GM13976 (cell line): Measurements from ENCODE around the gene RHBDL1.
A peak's percentile ranks its signal among the peaks of the same experiment; 100 is the strongest.

ENCODE experiments used
- DNase-seq: peaks from one replicate; pipeline ENCODE4 v3.0.0; 2012; ENCODE audit warnings: low spot score
- in situ Hi-C: fragments of 300-500 bp; cut with MboI; formaldehyde crosslinking; loops from one replicate; pipeline ENCODE4 v1.12.0; 2022; ENCODE audit warnings: low sequenced_read_pairs, mixed read lengths, inconsistent platforms; ENCODE audit not compliant: unreplicated experiment
- TF ChIP-seq, protein P1 (sequence below): IDR thresholded peaks from 2 replicates; pipeline ENCODE4 v1.5.1; 2012; ENCODE audit warnings: borderline replicate concordance, mild to moderate bottlenecking; ENCODE audit not compliant: insufficient read depth; ENCODE audit errors: extremely low read depth, missing control alignments, control extremely low read depth

The RHBDL1 gene

GRCh38 chr16:637081-638018, 38.1 kb upstream of the RHBDL1 start:
- DNase-seq = peak; percentile 100
- in situ Hi-C loops = no loop called here
- TF ChIP-seq, protein P1, sequence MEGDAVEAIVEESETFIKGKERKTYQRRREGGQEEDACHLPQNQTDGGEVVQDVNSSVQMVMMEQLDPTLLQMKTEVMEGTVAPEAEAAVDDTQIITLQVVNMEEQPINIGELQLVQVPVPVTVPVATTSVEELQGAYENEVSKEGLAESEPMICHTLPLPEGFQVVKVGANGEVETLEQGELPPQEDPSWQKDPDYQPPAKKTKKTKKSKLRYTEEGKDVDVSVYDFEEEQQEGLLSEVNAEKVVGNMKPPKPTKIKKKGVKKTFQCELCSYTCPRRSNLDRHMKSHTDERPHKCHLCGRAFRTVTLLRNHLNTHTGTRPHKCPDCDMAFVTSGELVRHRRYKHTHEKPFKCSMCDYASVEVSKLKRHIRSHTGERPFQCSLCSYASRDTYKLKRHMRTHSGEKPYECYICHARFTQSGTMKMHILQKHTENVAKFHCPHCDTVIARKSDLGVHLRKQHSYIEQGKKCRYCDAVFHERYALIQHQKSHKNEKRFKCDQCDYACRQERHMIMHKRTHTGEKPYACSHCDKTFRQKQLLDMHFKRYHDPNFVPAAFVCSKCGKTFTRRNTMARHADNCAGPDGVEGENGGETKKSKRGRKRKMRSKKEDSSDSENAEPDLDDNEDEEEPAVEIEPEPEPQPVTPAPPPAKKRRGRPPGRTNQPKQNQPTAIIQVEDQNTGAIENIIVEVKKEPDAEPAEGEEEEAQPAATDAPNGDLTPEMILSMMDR = no peak

GRCh38 chr16:638034-638543, 37.4 kb upstream of the RHBDL1 start:
- DNase-seq = no peak
- TF ChIP-seq, protein P1 = no peak
- in situ Hi-C loops = no loop called here

- in situ Hi-C loops = no loop called here
- TF ChIP-seq, protein P1 = no peak
- DNase-seq = no peak
These were observed 36.6 kb upstream of the RHBDL1 start for GRCh38 chr16:638836-639235.

GRCh38 chr16:640614-641013, 34.9 kb upstream of the RHBDL1 start:
- TF ChIP-seq, protein P1 = no peak
- DNase-seq = no peak
- in situ Hi-C loops = no loop called here

DNA sequence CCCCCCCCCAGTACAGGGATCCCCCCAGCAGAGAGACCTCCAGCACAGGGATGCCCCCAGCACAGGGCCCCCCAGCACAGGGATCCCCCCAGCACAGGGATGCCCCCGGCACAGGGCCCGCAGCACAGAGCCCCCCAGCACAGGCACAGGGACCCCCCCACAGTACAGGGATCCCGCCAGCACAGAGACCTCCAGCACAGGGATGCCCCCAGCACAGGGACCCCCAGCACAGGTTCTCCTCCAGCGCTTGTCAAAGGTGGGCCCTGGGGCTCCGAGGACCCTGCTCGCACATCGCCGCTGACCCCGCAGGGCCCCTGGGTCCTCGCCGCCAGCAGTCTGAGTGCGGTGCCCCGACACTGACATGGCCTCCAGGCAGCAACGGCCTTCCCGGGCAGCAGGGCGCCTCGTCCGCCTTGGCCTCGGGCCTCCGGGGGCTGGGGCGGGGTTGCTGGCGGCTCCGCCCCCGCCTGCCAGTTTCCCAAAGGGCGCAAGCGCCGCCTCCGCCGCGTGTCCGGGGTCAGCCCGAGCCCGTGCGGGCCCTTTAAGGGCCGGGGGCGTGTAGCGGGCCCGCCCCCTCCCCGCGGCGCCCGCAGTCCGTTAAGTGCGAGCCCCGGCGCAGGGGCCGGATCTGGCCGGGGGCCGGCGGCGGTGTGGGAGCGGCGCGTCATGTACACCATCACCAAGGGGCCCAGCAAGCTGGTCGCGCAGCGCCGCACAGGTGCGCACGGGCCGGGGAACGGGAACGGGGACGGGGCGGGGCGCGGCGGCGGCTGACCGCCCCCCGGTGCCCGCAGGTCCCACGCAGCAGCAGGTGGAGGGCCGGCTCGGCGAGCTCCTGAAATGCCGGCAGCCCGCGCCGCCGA, 33.9 kb upstream of the RHBDL1 start, which contains the start of gene MCRIP2:
MCRIP2 (plus strand) TSS at position 503 of the 863 bp plus-strand sequence; CDS start at position 667, 164 bp downstream.
- in situ Hi-C loops = no loop called here
- DNase-seq = peak; percentile 94
- TF ChIP-seq, protein P1 = no peak
